K562 (cell line): ENCODE measurements around the gene EPHA4. TPM values are rescaled to one million over a fixed set of nuclear protein-coding genes. Genes with fewer than 3 reads are reported as not detected.

ENCODE experiments used
- ATAC-seq: fragments of 200-7000 bp; cut with Tn5 transposase; 3 replicates; pipeline ENCODE4 v1.9.1; 2020; ENCODE audit warnings: moderate library complexity
- BruUV-seq: library from RNA; stranded (reverse); fragments of 400-500 nt; replicated peaks from 2 replicates; lab custom pipeline; 2021; lab: Mats Ljungman, UMichigan
- CTCF ChIA-PET: fragments of 300-600 bp; formaldehyde crosslinking; extraction: SDS; loops from one replicate; lab custom pipeline; 2021; ENCODE audit warnings: low intra/inter-chr PET ratio; lab: Yijun Ruan, JAX
- POLR2A ChIA-PET: fragments of 300-600, 350-650 bp; sonication (Branson Sonifier 250); formaldehyde crosslinking; extraction: SDS; loops from one replicate; lab custom pipeline; 2021; ENCODE audit warnings: antibody characterized with exemption, inconsistent platforms; lab: Yijun Ruan, JAX
- DNase-seq, 4 experiments: peaks; one replicate each; pipeline versions ENCODE4 v3.0.0 to v3.0.0-alpha.2; 2011 to 2018; ENCODE audit warnings: low spot score in 3 of 4, mixed read lengths in 3 of 4; ENCODE audit errors: extremely low read depth in 1 of 4
- FAIRE-seq: peaks from 2 replicates; lab custom pipeline; 2011; peaks lifted over from hg19 to GRCh38; lab: Jason Lieb, UNC
- H2AFZ ChIP-seq: 2 replicates; pipeline ENCODE4 v1.6.0; 2011; ENCODE audit warnings: low read depth, low read length, control low read depth, inconsistent platforms
- H3K27ac ChIP-seq: fragments of 200-600 bp; 3 replicates; pipeline ENCODE4 v1.8.0; 2011; ENCODE audit warnings: low read depth, mild to moderate bottlenecking, control low read depth, inconsistent platforms, low read length, moderate library complexity, mixed read lengths; ENCODE audit errors: extremely low read depth
- H3K27me3 ChIP-seq, 2 experiments: fragments of 300-600 bp in 1 of 2; 2 replicates in 1 of 2; 3 replicates in 1 of 2; pipeline versions ENCODE4 v1.6.0 to v1.8.0; 2011; ENCODE audit warnings: inconsistent platforms in 2 of 2, low read length in 2 of 2, mild to moderate bottlenecking in 1 of 2, mixed read lengths in 1 of 2, moderate library complexity in 1 of 2; ENCODE audit not compliant: control insufficient read depth in 2 of 2, insufficient read depth in 2 of 2
- H3K36me3 ChIP-seq: fragments of 300-600 bp; 3 replicates; pipeline ENCODE4 v1.8.0; 2011; ENCODE audit warnings: mild to moderate bottlenecking, low read length, inconsistent platforms; ENCODE audit not compliant: control insufficient read depth, insufficient read depth
- H3K4me1 ChIP-seq, 2 experiments: fragments of 200-600 bp in 1 of 2; replicated peaks in 1 of 2; 2 replicates in 1 of 2; 3 replicates in 1 of 2; pipeline versions ENCODE4 v1.5.1 to v1.8.0; 2011; ENCODE audit warnings: inconsistent platforms in 2 of 2, low read length in 2 of 2, mild to moderate bottlenecking in 1 of 2, mixed read lengths in 1 of 2, moderate library complexity in 1 of 2; ENCODE audit not compliant: control insufficient read depth in 2 of 2, insufficient read depth in 2 of 2
- H3K4me2 ChIP-seq: 2 replicates; pipeline ENCODE4 v1.6.1; 2011; ENCODE audit warnings: low read length, control low read depth, inconsistent platforms, mixed read lengths; ENCODE audit not compliant: insufficient read depth
- H3K4me3 ChIP-seq: fragments of 200-600 bp; sonication (generic), shearing (Covaris generic); 2 replicates; pipeline ENCODE4 v1.5.1; 2016; ENCODE audit warnings: control low read depth, inconsistent platforms
- H3K79me2 ChIP-seq: fragments of 200-600 bp; 3 replicates; pipeline ENCODE4 v1.8.0; 2011; ENCODE audit warnings: low read length, inconsistent platforms; ENCODE audit not compliant: control insufficient read depth, insufficient read depth
- H3K9ac ChIP-seq, 2 experiments: 2 replicates each; pipeline versions ENCODE4 v1.6.0 to v1.6.1; 2011; ENCODE audit warnings: low read depth in 2 of 2, low read length in 2 of 2, control low read depth in 1 of 2, inconsistent platforms in 1 of 2, mild to moderate bottlenecking in 1 of 2, mixed read lengths in 1 of 2; ENCODE audit not compliant: insufficient read depth in 1 of 2
- H3K9me1 ChIP-seq: one replicate; pipeline ENCODE4 v1.6.0; 2011; ENCODE audit warnings: inconsistent platforms, mild to moderate bottlenecking, low read length, moderate library complexity; ENCODE audit not compliant: control insufficient read depth, insufficient read depth
- H3K9me3 ChIP-seq: replicated peaks from 2 replicates; pipeline ENCODE4 v1.5.1; 2011; ENCODE audit warnings: low read depth, low read length, inconsistent platforms; ENCODE audit not compliant: control insufficient read depth, insufficient read depth
- H4K20me1 ChIP-seq: replicated peaks from 2 replicates; pipeline ENCODE4 v1.6.1; 2011; ENCODE audit warnings: low read length, inconsistent platforms, mixed read lengths; ENCODE audit not compliant: control insufficient read depth, insufficient read depth
- CXXC5 ChIP-seq: fragments of 250-450 bp; sonication (Bioruptor Pico); IDR thresholded peaks from 2 replicates; pipeline ENCODE4 v1.8.0; 2022; ENCODE audit warnings: inconsistent platforms, mild to moderate bottlenecking, moderate library complexity
- FOXK2 ChIP-seq, 2 experiments: fragments of 450-650 bp; IDR thresholded peaks in 1 of 2; conservative IDR thresholded peaks in 1 of 2; 2 replicates each; pipeline ENCODE4 v1.6.1; 2016; ENCODE audit warnings: low read depth in 2 of 2, mild to moderate bottlenecking in 1 of 2
- SUPT5H ChIP-seq: fragments of 450-650 bp; IDR thresholded peaks from 2 replicates; pipeline ENCODE4 v1.6.1; 2016
- TGIF2 ChIP-seq: sonication (generic); formaldehyde crosslinking; IDR thresholded peaks from 2 replicates; pipeline ENCODE4 v1.8.1; 2022; ENCODE audit warnings: mild to moderate bottlenecking, missing genetic modification reagents, moderate library complexity
- TRIM25 ChIP-seq: fragments of 450-650 bp; IDR thresholded peaks from 2 replicates; pipeline ENCODE4 v1.7.0; 2016; ENCODE audit warnings: borderline replicate concordance
- ZNF239 ChIP-seq: fragments of 250-450 bp; sonication (Bioruptor Pico); IDR thresholded peaks from 2 replicates; pipeline ENCODE4 v1.4.0; 2020; ENCODE audit warnings: mild to moderate bottlenecking
- WGBS: fragments of 100-300 bp; shearing (Covaris generic); methylation state at CpG from one replicate; pipeline ENCODE4 v1.1.6; 2016; ENCODE audit warnings: low coverage, mixed read lengths; ENCODE audit not compliant: insufficient coverage; ENCODE audit errors: missing lambda C conversion rate; 5-methylcytosine and 5-hydroxymethylcytosine counted together
- in situ Hi-C: fragments of 300-500 bp; cut with MboI; formaldehyde crosslinking; loops from 4 replicates; pipeline ENCODE4 v1.15.0; 2018; ENCODE audit warnings: inconsistent platforms, mixed read lengths
- intact Hi-C: fragments of 100-400 bp; cut with micrococcal nuclease; formaldehyde crosslinking; loops from 2 replicates; pipeline ENCODE4 v1.14.2; 2022
- polyA plus RNA-seq, 8 experiments: library from polyadenylated mRNA; depleted of rRNA in 4 of 8; stranded (reverse) in 5 of 8; unstranded in 3 of 8; fragments of >200 nt; fragmentation: Nextera tagmentation in 2 of 8; fragmentation: Illumina TruSeq in 1 of 8; extraction: Ambion mirVana in 2 of 8; extraction: Trizol in 1 of 8; gene quantifications; 2 replicates each; pipeline versions ENCODE4 v1.2.1 to v1.2.3, GENCODE V29; 2011 to 2014; ENCODE audit warnings: inconsistent platforms in 1 of 8, missing spikeins in 1 of 8
- total RNA-seq, 7 experiments: library from RNA; depleted of rRNA in 6 of 7; stranded (reverse); fragments of >200 nt in 6 of 7; fragmentation: Illumina TruSeq in 2 of 7; extraction: Trizol in 2 of 7; gene quantifications; 2 replicates each; pipeline versions ENCODE4 v1.2.1 to v1.2.3, GENCODE V29; 2011 to 2021; ENCODE audit warnings: low replicate concordance in 1 of 7
- TF ChIP-seq, protein P1 (sequence below): fragments of 450-650 bp; IDR thresholded peaks from 2 replicates; pipeline ENCODE4 v1.6.1; 2018; ENCODE audit not compliant: partially characterized antibody
- TF ChIP-seq, protein P2 (sequence below): fragments of 450-650 bp; IDR thresholded peaks from 2 replicates; pipeline ENCODE4 v1.6.1; 2014; ENCODE audit warnings: low read depth, mild to moderate bottlenecking, moderate library complexity, borderline replicate concordance

The EPHA4 gene
- total and polyA plus RNA-seq, 9 of the 15 experiments (the other 6 are each of a cell fraction or from before 2014, with no cell fraction given) = 0.07 to 0.09 (median 0.07) TPM; not detected in 6

DNA sequence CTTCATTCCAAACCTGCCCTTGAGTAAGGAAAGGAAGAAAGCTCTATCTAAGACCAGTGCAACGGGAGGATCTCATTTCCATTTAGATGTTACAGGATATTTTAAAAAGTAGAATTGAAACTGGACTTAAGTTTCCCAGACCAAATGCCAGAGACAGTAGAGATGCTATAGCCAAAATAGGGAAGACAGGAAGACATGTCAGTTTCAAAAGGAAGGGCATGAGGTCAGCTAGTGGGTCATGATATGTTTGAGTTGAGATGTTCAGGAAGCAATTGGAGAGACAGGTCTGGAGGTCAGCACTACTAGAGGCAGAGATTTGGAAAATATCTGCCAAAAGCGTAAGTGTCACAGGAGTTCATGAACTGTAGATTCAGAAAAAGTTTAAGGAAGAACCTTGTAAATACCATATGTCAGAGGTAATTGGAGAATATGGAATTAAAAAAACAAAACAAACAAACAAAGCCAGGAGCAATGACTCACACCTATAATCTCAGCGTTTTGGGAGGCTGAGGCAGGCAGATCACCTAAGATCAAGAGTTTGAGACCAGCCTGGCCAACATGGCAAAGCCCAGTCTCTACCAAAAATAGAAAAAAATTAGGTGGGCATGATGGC is 50.8 kb downstream of the EPHA4 start (continued):
- TF ChIP-seq, protein P1, sequence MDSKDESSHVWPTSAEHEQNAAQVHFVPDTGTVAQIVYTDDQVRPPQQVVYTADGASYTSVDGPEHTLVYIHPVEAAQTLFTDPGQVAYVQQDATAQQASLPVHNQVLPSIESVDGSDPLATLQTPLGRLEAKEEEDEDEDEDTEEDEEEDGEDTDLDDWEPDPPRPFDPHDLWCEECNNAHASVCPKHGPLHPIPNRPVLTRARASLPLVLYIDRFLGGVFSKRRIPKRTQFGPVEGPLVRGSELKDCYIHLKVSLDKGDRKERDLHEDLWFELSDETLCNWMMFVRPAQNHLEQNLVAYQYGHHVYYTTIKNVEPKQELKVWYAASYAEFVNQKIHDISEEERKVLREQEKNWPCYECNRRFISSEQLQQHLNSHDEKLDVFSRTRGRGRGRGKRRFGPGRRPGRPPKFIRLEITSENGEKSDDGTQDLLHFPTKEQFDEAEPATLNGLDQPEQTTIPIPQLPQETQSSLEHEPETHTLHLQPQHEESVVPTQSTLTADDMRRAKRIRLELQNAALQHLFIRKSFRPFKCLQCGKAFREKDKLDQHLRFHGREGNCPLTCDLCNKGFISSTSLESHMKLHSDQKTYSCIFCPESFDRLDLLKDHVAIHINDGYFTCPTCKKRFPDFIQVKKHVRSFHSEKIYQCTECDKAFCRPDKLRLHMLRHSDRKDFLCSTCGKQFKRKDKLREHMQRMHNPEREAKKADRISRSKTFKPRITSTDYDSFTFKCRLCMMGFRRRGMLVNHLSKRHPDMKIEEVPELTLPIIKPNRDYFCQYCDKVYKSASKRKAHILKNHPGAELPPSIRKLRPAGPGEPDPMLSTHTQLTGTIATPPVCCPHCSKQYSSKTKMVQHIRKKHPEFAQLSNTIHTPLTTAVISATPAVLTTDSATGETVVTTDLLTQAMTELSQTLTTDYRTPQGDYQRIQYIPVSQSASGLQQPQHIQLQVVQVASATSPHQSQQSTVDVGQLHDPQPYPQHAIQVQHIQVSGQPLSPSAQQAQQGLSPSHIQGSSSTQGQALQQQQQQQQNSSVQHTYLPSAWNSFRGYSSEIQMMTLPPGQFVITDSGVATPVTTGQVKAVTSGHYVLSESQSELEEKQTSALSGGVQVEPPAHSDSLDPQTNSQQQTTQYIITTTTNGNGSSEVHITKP = no peak

- no peak overlapping the region for H3K27ac ChIP-seq
- H3K9me3 ChIP-seq = no peaks in the 10 kb centered on the region
- H4K20me1 ChIP-seq = no peaks in the 10 kb centered on the region
- no peak overlapping the region for H3K4me2 ChIP-seq
- H3K36me3 ChIP-seq = no peaks in the 10 kb centered on the region
- no peak overlapping the region for H3K9ac ChIP-seq
- H3K9me1 ChIP-seq = no peaks in the 10 kb centered on the region
- CTCF ChIA-PET = no interaction called here
- ATAC-seq (no peak), FAIRE-seq (no peak), DNase-seq (no peak)
- H3K4me1 ChIP-seq = no peaks in the 10 kb centered on the region
- 0% methylated on average over 7 of the region's 7 CpGs for WGBS
- in situ Hi-C loops (no loop called here), intact Hi-C loops (no loop called here)
- BruUV-seq = no TSS peak
- H3K4me3 ChIP-seq = no peak overlapping the region
- H3K79me2 ChIP-seq = no peaks in the 10 kb centered on the region
- TF ChIP-seq TGIF2 (CRISPR knock-in tag) (no peak), FOXK2 (conservative IDR thresholded peaks at IDR 0.05 in 1 of 2, IDR thresholded peaks at IDR 0.05 in 1 of 2; ENCODE audit: low read depth in 2 of 2) (no peak), TRIM25 (no peak), SUPT5H (no peak), ZNF239 (CRISPR knock-in tag) (no peak), CXXC5 (CRISPR knock-in tag) (no peak)
- TF ChIP-seq, protein P2, sequence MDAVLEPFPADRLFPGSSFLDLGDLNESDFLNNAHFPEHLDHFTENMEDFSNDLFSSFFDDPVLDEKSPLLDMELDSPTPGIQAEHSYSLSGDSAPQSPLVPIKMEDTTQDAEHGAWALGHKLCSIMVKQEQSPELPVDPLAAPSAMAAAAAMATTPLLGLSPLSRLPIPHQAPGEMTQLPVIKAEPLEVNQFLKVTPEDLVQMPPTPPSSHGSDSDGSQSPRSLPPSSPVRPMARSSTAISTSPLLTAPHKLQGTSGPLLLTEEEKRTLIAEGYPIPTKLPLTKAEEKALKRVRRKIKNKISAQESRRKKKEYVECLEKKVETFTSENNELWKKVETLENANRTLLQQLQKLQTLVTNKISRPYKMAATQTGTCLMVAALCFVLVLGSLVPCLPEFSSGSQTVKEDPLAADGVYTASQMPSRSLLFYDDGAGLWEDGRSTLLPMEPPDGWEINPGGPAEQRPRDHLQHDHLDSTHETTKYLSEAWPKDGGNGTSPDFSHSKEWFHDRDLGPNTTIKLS = no peak
- POLR2A ChIA-PET = no interaction called here
- H2AFZ ChIP-seq = no peak overlapping the region
- no peaks in the 10 kb centered on the region for H3K27me3 ChIP-seq
These were observed 53.0 kb downstream of the EPHA4 start for GRCh38 chr2:221518935-221519625.
